ENCODE measurements around the gene SGCE. TPM values are rescaled to one million over a fixed set of nuclear protein-coding genes. Genes with fewer than 3 reads are reported as not detected.

SGCE gene
- total RNA-seq, 4 donors from 2014 or later, result 72.3 to 108 (median 85.8) TPM

- H3K36me3 ChIP-seq, result no peaks in the 10 kb centered on the region
- no peaks in the 10 kb centered on the region for H3K27me3 ChIP-seq
- H3K4me3 ChIP-seq (replicated peaks in 1 of 3), result no peak overlapping the region
- H3K9me3 ChIP-seq, result no peaks in the 10 kb centered on the region
- TF ChIP-seq POLR2A (IDR thresholded peaks at IDR 0.05), result no peak
- TF ChIP-seq, protein P1, sequence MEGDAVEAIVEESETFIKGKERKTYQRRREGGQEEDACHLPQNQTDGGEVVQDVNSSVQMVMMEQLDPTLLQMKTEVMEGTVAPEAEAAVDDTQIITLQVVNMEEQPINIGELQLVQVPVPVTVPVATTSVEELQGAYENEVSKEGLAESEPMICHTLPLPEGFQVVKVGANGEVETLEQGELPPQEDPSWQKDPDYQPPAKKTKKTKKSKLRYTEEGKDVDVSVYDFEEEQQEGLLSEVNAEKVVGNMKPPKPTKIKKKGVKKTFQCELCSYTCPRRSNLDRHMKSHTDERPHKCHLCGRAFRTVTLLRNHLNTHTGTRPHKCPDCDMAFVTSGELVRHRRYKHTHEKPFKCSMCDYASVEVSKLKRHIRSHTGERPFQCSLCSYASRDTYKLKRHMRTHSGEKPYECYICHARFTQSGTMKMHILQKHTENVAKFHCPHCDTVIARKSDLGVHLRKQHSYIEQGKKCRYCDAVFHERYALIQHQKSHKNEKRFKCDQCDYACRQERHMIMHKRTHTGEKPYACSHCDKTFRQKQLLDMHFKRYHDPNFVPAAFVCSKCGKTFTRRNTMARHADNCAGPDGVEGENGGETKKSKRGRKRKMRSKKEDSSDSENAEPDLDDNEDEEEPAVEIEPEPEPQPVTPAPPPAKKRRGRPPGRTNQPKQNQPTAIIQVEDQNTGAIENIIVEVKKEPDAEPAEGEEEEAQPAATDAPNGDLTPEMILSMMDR (IDR thresholded peaks at IDR 0.05), result no peak
- H3K4me1 ChIP-seq, result no peaks in the 10 kb centered on the region
- no peak for DNase-seq
- intact Hi-C loops (cut with DNase I), result no loop called here
- 93% methylated on average over 3 of the region's 3 CpGs for WGBS, 2 donors
- H3K27ac ChIP-seq, result no peak overlapping the region
Observed at GRCh38 chr7:94666879-94667587, 11.1 kb upstream of the SGCE start.

GRCh38 chr7:94665426-94665825, 9.5 kb upstream of the SGCE start:
- DNase-seq, result no peak
- no peaks in the 10 kb centered on the region for H3K4me1 ChIP-seq
- no peak overlapping the region for H3K4me3 ChIP-seq (replicated peaks in 1 of 3)
- H3K27me3 ChIP-seq, result no peaks in the 10 kb centered on the region
- WGBS, 2 donors, result 96 to 98% methylated on average over 18 of the region's 18 CpGs
- no peaks in the 10 kb centered on the region for H3K36me3 ChIP-seq
- H3K9me3 ChIP-seq, result no peaks in the 10 kb centered on the region
- intact Hi-C loops (cut with DNase I), result no loop called here
- TF ChIP-seq, protein P1 (IDR thresholded peaks at IDR 0.05), result no peak
- TF ChIP-seq POLR2A (IDR thresholded peaks at IDR 0.05), result no peak
- no peak overlapping the region for H3K27ac ChIP-seq

- WGBS, 2 donors, result 97 to 98% methylated on average over 20 to 23 of the region's 23 CpGs
- H3K27me3 ChIP-seq, result no peaks in the 10 kb centered on the region
- intact Hi-C loops (cut with DNase I), result no loop called here
- H3K4me3 ChIP-seq (replicated peaks in 1 of 3), result no peak overlapping the region
- H3K4me1 ChIP-seq, result no peaks in the 10 kb centered on the region
- H3K27ac ChIP-seq, result no peak overlapping the region
- no peak for DNase-seq
- TF ChIP-seq, protein P1 (IDR thresholded peaks at IDR 0.05), result no peak
- TF ChIP-seq POLR2A (IDR thresholded peaks at IDR 0.05), result no peak
- no peaks in the 10 kb centered on the region for H3K9me3 ChIP-seq
- no peaks in the 10 kb centered on the region for H3K36me3 ChIP-seq
Observed at GRCh38 chr7:94664023-94664422, 8.1 kb upstream of the SGCE start.

DNA sequence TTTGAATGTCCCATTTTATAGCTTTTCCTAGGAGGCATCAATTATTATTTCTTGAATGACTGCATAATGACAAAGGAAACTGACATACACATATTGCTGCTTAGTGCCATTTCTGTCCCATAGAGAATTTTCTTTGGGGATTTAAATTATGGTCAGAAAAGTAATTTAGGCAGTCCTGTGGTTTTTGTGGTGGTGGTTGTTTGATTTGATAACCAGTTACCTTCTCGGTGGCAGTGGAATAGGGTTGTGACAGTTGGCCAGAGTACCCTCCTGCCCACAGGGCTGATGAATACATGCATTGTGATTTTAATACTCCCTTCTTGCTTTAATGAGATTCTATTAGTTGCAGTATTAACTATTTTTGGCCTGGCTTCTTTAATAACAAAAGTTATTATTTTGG, 6.6 kb upstream of the SGCE start:
- H3K36me3 ChIP-seq, result no peaks in the 10 kb centered on the region
- H3K4me3 ChIP-seq (replicated peaks in 1 of 3), result no peak overlapping the region
- DNase-seq, result no peak
- TF ChIP-seq, protein P1 (IDR thresholded peaks at IDR 0.05), result no peak
- no peak for TF ChIP-seq POLR2A (IDR thresholded peaks at IDR 0.05)
- WGBS, 2 donors, result 82 to 85% methylated on average over 1 of the region's 1 CpG
- no peaks in the 10 kb centered on the region for H3K9me3 ChIP-seq
- intact Hi-C loops (cut with DNase I), result no loop called here
- H3K4me1 ChIP-seq, result no peaks in the 10 kb centered on the region
- no peaks in the 10 kb centered on the region for H3K27me3 ChIP-seq
- H3K27ac ChIP-seq, result no peak overlapping the region

GRCh38 chr7:94660006-94660405, 4.1 kb upstream of the SGCE start:
- no peaks in the 10 kb centered on the region for H3K36me3 ChIP-seq
- intact Hi-C loops (cut with DNase I), result no loop called here
- H3K27ac ChIP-seq, result no peak overlapping the region

More at GRCh38 chr7:94660006-94660405, 4.1 kb upstream of the SGCE start:
- Histone ChIP-seq H3K27me3 (no peaks in the 10 kb centered on the region), H3K9me3 (no peaks in the 10 kb centered on the region), H3K4me1 (peaks cover 0 to under 1% of the 10 kb centered on the region in 2 donors), H3K4me3 (replicated peaks in 1 of 3) (no peak overlapping the region)
- TF ChIP-seq, protein P1 (IDR thresholded peaks at IDR 0.05), result no peak
- TF ChIP-seq POLR2A (IDR thresholded peaks at IDR 0.05), result no peak
- no peak for DNase-seq
